GM12892 (cell line): ENCODE results near the gene PLAC1.

Experiments used
- DNase-seq: peaks from one replicate; pipeline ENCODE4 v3.0.0; 2011; ENCODE audit not compliant: insufficient read length
- FAIRE-seq: peaks from 2 replicates; lab custom pipeline; 2011; peaks lifted over from hg19 to GRCh38; lab: Jason Lieb, UNC
- POLR2A ChIP-seq: IDR thresholded peaks from 2 replicates; pipeline ENCODE4 v1.6.1; 2011; ENCODE audit warnings: low read depth, low read length, control low read depth
- POLR2AphosphoS5 ChIP-seq: IDR thresholded peaks from 2 replicates; pipeline ENCODE4 v1.6.1; 2011; ENCODE audit warnings: low read depth, low read length, control low read depth
- TAF1 ChIP-seq: IDR thresholded peaks from 2 replicates; pipeline ENCODE4 v1.6.1; 2011; ENCODE audit warnings: low read depth, mild to moderate bottlenecking, control low read depth, low read length, borderline replicate concordance

The PLAC1 gene

DNA sequence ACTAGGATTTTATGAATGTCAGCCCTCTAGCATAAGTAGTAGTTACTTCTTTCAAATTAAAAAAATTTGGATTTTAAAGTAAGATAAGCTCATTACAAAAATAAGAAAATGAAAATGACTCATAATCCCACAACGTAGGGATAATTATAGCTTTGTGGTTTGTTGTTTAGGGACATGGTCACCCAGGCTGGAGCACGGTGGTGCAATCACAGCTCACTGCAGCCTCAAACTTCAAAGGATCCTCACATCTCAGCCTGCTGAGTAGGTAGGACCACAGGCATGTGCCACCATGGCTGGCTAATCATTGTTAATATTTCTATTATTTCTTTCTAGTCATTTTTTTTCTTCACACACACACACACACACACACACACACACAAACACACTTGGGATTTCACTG is 57.6 kb downstream of the PLAC1 start:
- DNase-seq (no peak), FAIRE-seq (no peak)
- no peak for TF ChIP-seq POLR2AphosphoS5
- TF ChIP-seq TAF1: no peak
- no peak for TF ChIP-seq POLR2A

DNA sequence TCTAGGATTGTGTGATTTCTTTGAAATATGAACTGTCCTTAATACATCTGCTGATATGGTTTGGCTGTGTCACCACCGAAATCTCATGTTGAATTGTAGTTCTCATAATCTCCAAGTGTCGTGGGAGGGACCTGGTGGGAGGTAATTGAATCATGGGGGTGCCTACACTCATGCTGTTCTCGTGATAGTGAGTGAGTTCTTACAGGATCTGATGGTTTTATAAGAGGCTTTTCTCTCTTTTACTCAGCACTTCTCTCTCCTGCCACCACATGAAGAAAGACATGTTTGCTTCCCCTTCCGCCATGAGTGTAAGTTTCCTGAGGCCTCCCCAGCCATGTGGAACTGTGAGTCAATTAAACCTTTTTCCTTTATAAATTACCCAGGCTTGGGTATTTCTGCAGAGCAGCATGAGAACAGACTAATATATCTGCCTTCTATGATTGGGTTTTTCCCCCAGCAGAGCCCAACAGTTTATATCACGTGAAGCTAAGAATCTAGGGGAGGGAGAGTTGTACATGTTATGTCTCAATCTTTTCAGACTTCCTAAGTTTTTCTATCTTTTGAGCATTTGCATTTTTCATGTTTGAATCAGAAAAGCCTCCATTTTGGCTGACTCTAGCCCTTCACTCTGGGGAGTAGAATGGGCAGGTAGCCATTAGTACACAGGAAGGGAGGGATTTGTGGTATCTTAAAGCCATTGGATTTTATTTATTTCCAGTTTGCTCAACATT is 58.9 kb downstream of the PLAC1 start:
- DNase-seq: no peak
- FAIRE-seq: peak; percentile 68
- TF ChIP-seq POLR2A: no peak
- TF ChIP-seq POLR2AphosphoS5: no peak
- no peak for TF ChIP-seq TAF1

DNA sequence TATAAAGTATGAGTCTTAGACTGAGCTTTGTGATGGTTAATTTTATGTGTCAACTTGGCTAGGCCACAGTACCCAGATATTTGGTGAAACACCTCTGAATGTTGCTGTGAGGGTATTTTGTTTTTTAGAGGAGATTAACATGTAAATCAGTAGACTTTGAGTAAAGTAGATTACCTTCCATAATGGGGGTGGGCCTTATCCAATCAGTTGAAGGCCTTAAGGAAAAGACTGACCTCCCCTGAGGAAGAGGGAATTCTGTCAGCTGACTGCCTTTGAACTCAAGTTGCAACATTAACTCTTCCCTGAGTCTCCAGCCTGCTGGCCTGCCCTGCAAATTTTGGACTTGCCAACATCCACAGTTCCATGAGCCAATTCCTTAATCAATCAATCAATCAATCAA is 66.0 kb downstream of the PLAC1 start:
- no peak for FAIRE-seq
- DNase-seq: no peak
- TF ChIP-seq POLR2AphosphoS5 (no peak), POLR2A (no peak), TAF1 (no peak)

DNA sequence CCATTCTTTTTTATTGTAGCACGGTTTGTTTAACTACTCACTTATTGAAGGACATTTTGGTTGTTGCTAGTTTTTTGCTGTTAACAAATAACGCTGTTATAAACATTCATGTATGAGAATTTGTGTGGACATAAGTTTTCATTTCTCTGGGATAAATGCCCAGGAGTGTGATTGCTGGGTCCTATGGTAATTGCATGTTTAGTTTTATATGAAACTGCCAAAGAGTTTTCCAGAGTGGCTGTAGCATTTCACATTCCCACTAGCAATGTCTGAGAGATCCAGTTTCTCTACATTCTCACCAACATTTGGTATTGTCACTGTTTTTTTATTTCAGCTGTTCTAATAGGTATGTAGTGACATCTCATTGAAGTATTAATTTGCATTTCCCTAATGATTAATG is 66.8 kb downstream of the PLAC1 start:
- DNase-seq (no peak), FAIRE-seq (no peak)
- TF ChIP-seq POLR2A: no peak
- TF ChIP-seq POLR2AphosphoS5: no peak
- TF ChIP-seq TAF1: no peak

DNA sequence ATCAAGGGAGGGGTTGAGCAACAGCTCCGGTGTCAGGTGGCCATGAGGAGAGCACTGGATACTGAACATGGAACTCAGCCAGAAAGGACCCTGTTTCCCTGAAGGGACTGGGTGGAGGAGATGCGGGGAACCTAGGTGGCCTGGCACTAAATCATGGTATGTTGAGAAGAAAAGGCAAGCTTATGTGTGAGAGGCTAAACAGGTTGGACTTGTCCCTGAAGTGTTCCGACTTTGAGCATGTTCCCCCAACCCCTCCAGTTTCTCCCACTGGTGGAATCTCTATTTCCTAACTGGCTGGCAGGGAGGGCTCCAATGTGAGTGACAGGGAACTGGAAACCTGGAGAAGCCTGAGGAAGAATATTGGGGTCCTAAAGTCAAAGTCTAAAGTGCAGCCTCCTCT is 69.5 kb downstream of the PLAC1 start:
- FAIRE-seq (no peak), DNase-seq (no peak)
- TF ChIP-seq POLR2A (no peak), TAF1 (no peak), POLR2AphosphoS5 (no peak)

DNA sequence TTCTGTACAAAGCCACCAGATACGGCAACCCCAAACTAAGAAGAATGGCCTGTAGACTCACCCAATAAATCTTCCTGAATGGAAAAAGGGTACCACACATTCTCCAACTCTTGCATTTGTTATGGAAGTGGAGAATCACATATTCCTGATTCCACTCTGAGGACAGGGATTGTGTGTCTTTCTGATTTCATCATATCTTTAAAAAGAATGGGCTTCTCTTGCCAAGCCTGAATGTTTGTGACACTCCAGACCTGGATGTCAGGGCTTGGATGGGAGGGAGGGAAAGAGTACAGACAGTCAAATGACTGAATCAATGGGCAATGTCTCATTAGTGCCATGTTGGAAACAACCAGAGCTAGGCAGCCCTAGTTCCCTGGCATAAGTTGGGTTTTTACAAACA is 77.4 kb downstream of the PLAC1 start:
- no peak for FAIRE-seq
- DNase-seq: no peak
- no peak for TF ChIP-seq POLR2AphosphoS5
- no peak for TF ChIP-seq TAF1
- no peak for TF ChIP-seq POLR2A

DNA sequence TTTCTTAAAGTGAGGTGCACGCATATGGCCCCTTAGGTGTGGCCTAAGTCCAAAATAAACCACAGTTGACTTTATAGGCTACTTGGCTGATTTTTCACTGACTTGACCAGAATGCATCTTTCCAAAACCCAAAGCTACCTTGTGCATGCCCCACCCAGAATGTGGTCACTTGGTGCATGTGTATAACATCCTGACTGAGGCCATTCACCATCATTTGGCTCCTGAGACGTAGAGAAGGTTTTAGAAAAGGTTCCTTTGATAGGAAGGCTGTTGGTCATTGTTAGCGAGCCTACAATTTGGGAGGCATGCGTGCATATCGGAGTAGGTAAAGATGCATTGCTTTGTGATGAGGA is 84.6 kb downstream of the PLAC1 start:
- TF ChIP-seq POLR2AphosphoS5: no peak
- no peak for TF ChIP-seq POLR2A
- no peak for TF ChIP-seq TAF1
- DNase-seq (no peak), FAIRE-seq (no peak)

DNA sequence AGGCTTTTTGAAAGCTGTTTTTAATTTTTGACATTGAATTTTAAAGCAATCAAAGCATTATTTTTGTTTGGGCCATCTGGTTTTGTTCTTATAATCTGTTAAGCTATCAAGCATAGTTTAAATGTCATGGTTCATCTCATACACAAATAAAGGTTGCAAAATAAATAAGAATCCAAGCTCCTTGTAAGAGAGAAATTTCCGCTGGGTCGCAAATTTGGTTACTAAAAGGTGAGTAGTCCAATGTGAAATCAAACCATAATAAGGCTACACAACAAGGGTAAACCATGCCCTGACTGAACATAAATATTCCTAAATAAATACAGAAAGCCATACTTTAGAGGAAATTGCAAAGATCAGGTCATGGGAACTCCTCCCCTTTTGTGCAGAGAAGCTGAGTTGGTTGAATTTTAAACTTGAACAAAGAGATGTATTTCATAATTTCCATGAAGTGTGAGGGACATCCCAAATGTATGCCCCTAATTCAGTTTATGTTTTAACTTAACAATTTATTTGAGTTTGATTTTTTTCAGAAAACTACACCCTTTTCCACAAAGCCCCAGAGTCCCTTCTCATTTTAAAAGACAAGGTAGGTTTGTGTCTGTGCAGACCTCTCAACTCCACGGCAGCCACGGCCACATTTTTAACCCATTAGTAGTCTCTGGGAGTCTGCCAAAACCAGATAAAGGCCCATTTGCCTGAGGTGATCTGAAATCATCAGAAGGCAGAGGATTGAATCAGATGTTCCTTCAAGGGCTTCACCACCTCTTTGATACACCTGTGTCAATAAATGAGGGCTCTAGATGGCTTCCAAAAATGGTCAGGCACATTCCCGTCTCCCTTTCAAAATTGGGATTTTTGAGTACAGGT is 85.2 kb downstream of the PLAC1 start:
- TF ChIP-seq TAF1: no peak
- no peak for TF ChIP-seq POLR2AphosphoS5
- no peak for TF ChIP-seq POLR2A
- no peak for FAIRE-seq
- no peak for DNase-seq

DNA sequence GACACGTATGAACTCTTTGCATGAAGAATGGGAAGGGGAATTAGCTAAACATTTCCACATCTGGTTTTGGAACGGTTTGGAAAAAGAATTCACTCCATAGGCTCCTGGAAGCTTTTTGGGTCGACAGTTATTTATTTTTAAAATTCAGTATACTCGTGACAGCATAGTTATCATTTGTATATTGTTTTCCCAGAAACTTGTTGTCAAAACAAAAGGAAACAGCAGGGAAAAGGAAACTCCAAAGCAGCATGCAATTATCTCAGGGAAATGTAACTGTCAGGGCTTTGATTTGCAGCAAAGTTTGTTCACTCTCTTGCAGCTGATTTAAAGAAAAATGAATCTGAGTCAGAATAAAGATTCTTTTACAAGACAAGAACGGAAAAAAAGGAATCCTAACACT is 86.5 kb downstream of the PLAC1 start:
- DNase-seq (no peak), FAIRE-seq (no peak)
- TF ChIP-seq POLR2AphosphoS5 (no peak), POLR2A (no peak), TAF1 (no peak)

DNA sequence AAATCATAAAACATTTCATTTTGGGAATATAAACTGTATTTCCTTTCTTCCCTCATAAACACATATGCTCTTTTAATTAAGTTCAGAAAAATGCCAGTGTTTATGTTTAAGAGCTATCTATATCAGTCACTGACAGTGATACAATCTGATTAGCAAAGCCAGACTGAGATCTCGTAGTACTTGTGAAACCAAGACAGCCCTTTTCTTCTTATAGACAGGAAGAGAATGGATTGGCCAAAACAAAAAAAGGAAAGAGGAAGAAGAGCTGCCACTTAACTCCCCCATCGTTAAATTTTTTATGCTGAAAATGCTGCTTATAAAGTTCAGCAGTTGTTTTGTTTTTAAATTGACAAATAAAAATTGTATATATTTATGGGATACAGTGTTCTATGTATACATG is 87.4 kb downstream of the PLAC1 start:
- DNase-seq: no peak
- FAIRE-seq: no peak
- no peak for TF ChIP-seq TAF1

DNA sequence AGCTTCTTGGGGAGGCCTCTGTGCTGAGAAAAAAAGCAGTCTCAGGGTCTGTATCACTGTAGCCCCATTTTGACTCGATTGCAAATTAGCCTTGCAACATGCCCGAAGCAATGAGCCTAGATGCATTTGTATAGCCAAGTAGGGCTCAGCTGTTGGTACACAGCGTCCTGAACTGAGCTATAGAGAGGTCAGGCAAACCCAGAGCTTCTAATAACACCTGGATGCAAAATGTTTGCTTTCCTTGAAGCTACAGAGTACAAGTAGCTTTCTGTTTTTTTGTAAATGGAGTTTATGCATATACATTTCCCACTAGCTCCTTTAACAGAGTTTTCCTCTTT is 87.8 kb downstream of the PLAC1 start:
- TF ChIP-seq POLR2A (no peak), POLR2AphosphoS5 (no peak), TAF1 (no peak)
- FAIRE-seq (no peak), DNase-seq (no peak)

DNA sequence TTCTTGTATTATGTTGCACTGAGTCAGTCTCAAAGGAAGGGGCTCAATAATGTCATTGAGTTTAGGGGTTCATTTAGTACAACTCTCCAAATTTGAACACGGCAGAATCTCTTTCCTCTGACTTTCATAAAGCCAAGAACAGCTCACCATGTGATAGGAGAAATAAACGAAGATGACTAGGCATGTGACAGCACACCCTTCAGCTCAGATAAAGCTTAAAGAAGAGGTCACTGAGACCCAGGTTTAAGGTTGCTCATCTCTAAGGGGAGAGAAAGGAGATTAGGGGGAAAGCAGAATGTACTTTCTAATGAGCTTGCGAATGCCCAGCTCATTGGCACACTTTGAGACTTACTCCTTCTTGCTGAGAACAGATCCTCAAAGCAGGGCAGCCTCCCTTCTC is 89.0 kb downstream of the PLAC1 start:
- TF ChIP-seq TAF1 (no peak), POLR2A (no peak), POLR2AphosphoS5 (no peak)
- DNase-seq: no peak
- no peak for FAIRE-seq
